A549 (cell line): ENCODE measurements around the gene JAGN1. TPM values are rescaled to one million over a fixed set of nuclear protein-coding genes. Genes with fewer than 3 reads are reported as not detected.
A peak's percentile ranks its signal among the peaks of the same experiment; 100 is the strongest.
"Not testable (repeated sequence)": the region's sequence is repeated elsewhere in the genome, so short reads cannot be mapped to it uniquely, and the experiment has no call there.

Experiments
- ATAC-seq, 2 experiments: fragments of 200-7000 bp in 1 of 2; fragments of >200 bp in 1 of 2; cut with Nextera tagmentation in 1 of 2; cut with Tn5 transposase in 1 of 2; 3 replicates each; pipeline versions ENCODE4 v1.8.0 to v1.9.1; 2018 to 2020; ENCODE audit warnings: mild to moderate bottlenecking in 1 of 2, moderate library complexity in 1 of 2
- CTCF ChIA-PET: fragments of 300-600 bp; sonication (Branson Sonifier 250); formaldehyde crosslinking; extraction: SDS; loops from one replicate; lab custom pipeline; 2021; ENCODE audit warnings: antibody characterized with exemption, inconsistent platforms; lab: Yijun Ruan, JAX
- POLR2A ChIA-PET: fragments of 350-600 bp; formaldehyde crosslinking; extraction: SDS; loops from one replicate; lab custom pipeline; 2021; ENCODE audit warnings: antibody characterized with exemption, inconsistent platforms; lab: Yijun Ruan, JAX
- DNase-seq, 2 experiments: peaks; one replicate each; pipeline versions ENCODE4 v3.0.0 to v3.0.0-alpha.2; 2011 to 2016; ENCODE audit warnings: low read depth in 1 of 2, low spot score in 1 of 2
- FAIRE-seq: peaks from 2 replicates; lab custom pipeline; 2011; peaks lifted over from hg19 to GRCh38; lab: Jason Lieb, UNC
- H3K27ac ChIP-seq, 2 experiments: fragments of >200 bp; sonication (Bioruptor Twin); formaldehyde crosslinking; 3 replicates each; pipeline ENCODE4 v1.5.1; 2016 to 2017
- H3K4me1 ChIP-seq: fragments of >200 bp; sonication (Bioruptor Twin); formaldehyde crosslinking; 3 replicates; pipeline ENCODE4 v1.6.1; 2016
- H3K4me2 ChIP-seq: fragments of >200 bp; sonication (Bioruptor Twin); formaldehyde crosslinking; 3 replicates; pipeline ENCODE4 v1.6.1; 2016
- H3K4me3 ChIP-seq: fragments of >200 bp; sonication (Bioruptor Twin); formaldehyde crosslinking; 3 replicates; pipeline ENCODE4 v1.5.1; 2016
- H3K9me3 ChIP-seq: fragments of >200 bp; sonication (Bioruptor Twin); formaldehyde crosslinking; 3 replicates; pipeline ENCODE4 v1.6.1; 2016
- CBX2 ChIP-seq: fragments of 200-600 bp; sonication (generic); IDR thresholded peaks from 2 replicates; pipeline ENCODE4 v1.6.1; 2016; ENCODE audit warnings: low read depth, mild to moderate bottlenecking, borderline replicate concordance
- CTCF ChIP-seq: fragments of >200 bp; sonication (Bioruptor Twin); formaldehyde crosslinking; IDR thresholded peaks from 3 replicates; pipeline ENCODE4 v1.5.1; 2016
- FOSB ChIP-seq: fragments of 250-450 bp; sonication (Bioruptor Pico); IDR thresholded peaks from 2 replicates; pipeline ENCODE4 v1.5.0; 2020; ENCODE audit warnings: mild to moderate bottlenecking, moderate library complexity
- HOXA7 ChIP-seq: fragments of 250-450 bp; sonication (Bioruptor Pico); IDR thresholded peaks from 2 replicates; pipeline ENCODE4 v1.5.0; 2020; ENCODE audit warnings: mild to moderate bottlenecking, moderate library complexity
- HOXB13 ChIP-seq: fragments of 250-450 bp; sonication (Bioruptor Pico); IDR thresholded peaks from 2 replicates; pipeline ENCODE4 v1.5.0; 2020; ENCODE audit warnings: low read depth, mild to moderate bottlenecking, moderate library complexity
- HOXB5 ChIP-seq: fragments of 250-450 bp; sonication (Bioruptor Pico); IDR thresholded peaks from 2 replicates; pipeline ENCODE4 v1.5.0; 2020; ENCODE audit warnings: mild to moderate bottlenecking, moderate library complexity
- JUN ChIP-seq, 2 experiments: fragments of >200 bp; sonication (Bioruptor Twin); formaldehyde crosslinking; IDR thresholded peaks; 2 replicates in 1 of 2; 3 replicates in 1 of 2; pipeline ENCODE4 v1.6.1; 2016 to 2017
- MAFK ChIP-seq: fragments of 450-650 bp; IDR thresholded peaks from 2 replicates; pipeline ENCODE4 v1.6.1; 2014; ENCODE audit not compliant: partially characterized antibody
- NFE2L2 ChIP-seq: fragments of 150-350 bp; conservative IDR thresholded peaks from 2 replicates; pipeline ENCODE4 v1.6.1; 2014; ENCODE audit warnings: low read length
- RAD21 ChIP-seq, 2 experiments: fragments of >200 bp in 1 of 2; sonication (Bioruptor Twin) in 1 of 2; formaldehyde crosslinking in 1 of 2; IDR thresholded peaks in 1 of 2; conservative IDR thresholded peaks in 1 of 2; 2 replicates in 1 of 2; 3 replicates in 1 of 2; pipeline ENCODE4 v1.6.1; 2012 to 2018; ENCODE audit warnings: inconsistent platforms in 1 of 2
- RCOR1 ChIP-seq: fragments of 150-350 bp; IDR thresholded peaks from 2 replicates; pipeline ENCODE4 v1.6.1; 2014; ENCODE audit warnings: antibody characterized with exemption, low read length, low read depth
- SMC3 ChIP-seq: fragments of >200 bp; sonication (Bioruptor Twin); formaldehyde crosslinking; IDR thresholded peaks from 3 replicates; pipeline ENCODE4 v1.6.1; 2018; ENCODE audit warnings: inconsistent platforms
- WGBS: methylation state at CpG from one replicate; pipeline ENCODE4 v1.1.6; 2017; ENCODE audit errors: missing lambda C conversion rate; 5-methylcytosine and 5-hydroxymethylcytosine counted together
- polyA plus RNA-seq, 4 experiments: library from polyadenylated mRNA; depleted of rRNA in 3 of 4; stranded (reverse); fragments of >200 nt; fragmentation: RNase III in 1 of 4; extraction: RNeasy Plus Mini Kit Qiagen cat#74134 plus additional on column Dnase treatment in 1 of 4; gene quantifications; 2 replicates in 3 of 4; 3 replicates in 1 of 4; pipeline ENCODE4 v1.2.3, GENCODE V29; 2011 to 2017

Gene JAGN1
- polyA plus RNA-seq, 2 of the 4 experiments (the other 2 are of a cell fraction), result 48.6 to 63.2 TPM

- ATAC-seq, H3K4me1 ChIP-seq, H3K4me3 ChIP-seq, FAIRE-seq, H3K9me3 ChIP-seq, H3K27ac ChIP-seq, H3K4me2 ChIP-seq: not testable (repeated sequence)
- CTCF ChIA-PET, result interaction anchor here (0.7 to 3.2 kb wide), 21 partner anchors 9 to 142 kb away, joined by 3 to 19 read pairs (median 4); partner anchors contain the start of genes CIDEC, CRELD1 and IL17RC
- POLR2A ChIA-PET, result interaction anchor here (0.6 kb wide), 1 partner anchor 317 kb away, joined by 5 read pairs; no protein-coding TSS in a partner anchor
- DNase-seq, result peak in 1 of 2 experiments; percentile 34
- WGBS, result 32% methylated on average over 4 of the region's 4 CpGs
- TF ChIP-seq RAD21 (conservative IDR thresholded peaks at IDR 0.05 in 1 of 2, IDR thresholded peaks at IDR 0.05 in 1 of 2), result peak; percentile 66 to 72
- peak; percentile 70 for TF ChIP-seq SMC3
- TF ChIP-seq CTCF, result peak; percentile 70
These were observed 41.5 kb upstream of the JAGN1 start for GRCh38 chr3:9848860-9849259.

- H3K4me3 ChIP-seq, FAIRE-seq, H3K9me3 ChIP-seq, H3K4me2 ChIP-seq, ATAC-seq, H3K27ac ChIP-seq, DNase-seq, H3K4me1 ChIP-seq, POLR2A ChIA-PET: not testable (repeated sequence)
- CTCF ChIA-PET, result interaction anchor here (1.1 to 3.2 kb wide), 2 partner anchors 11 to 95 kb away, joined by 3 to 19 read pairs; no protein-coding TSS in a partner anchor
- 65% methylated on average over 6 of the region's 6 CpGs for WGBS
These were observed 39.0 kb upstream of the JAGN1 start for GRCh38 chr3:9851383-9851782.

GRCh38 chr3:9851926-9852325 is 38.5 kb upstream of the JAGN1 start:
- H3K4me3 ChIP-seq, H3K4me1 ChIP-seq, H3K4me2 ChIP-seq, ATAC-seq, H3K9me3 ChIP-seq, FAIRE-seq, H3K27ac ChIP-seq, POLR2A ChIA-PET, DNase-seq: not testable (repeated sequence)
- CTCF ChIA-PET, result interaction anchor here (1.5 kb wide), 1 partner anchor 100 kb away, joined by 3 read pairs; no protein-coding TSS in a partner anchor
- WGBS, result 74% methylated on average over 6 of the region's 6 CpGs

- ATAC-seq (no peak), FAIRE-seq (no peak), DNase-seq (no peak)
- POLR2A ChIA-PET, result interaction anchor here (0.6 kb wide), 1 partner anchor 833 kb away, joined by 4 read pairs; no protein-coding TSS in a partner anchor
- Histone ChIP-seq H3K4me3 (no peak overlapping the region), H3K9me3 (no peaks in the 10 kb centered on the region), H3K4me2 (no peak overlapping the region), H3K4me1 (peaks cover 3% of the 10 kb centered on the region; the same call in 1 of the 3 replicates), H3K27ac (no peak overlapping the region)
- no peak for TF ChIP-seq NFE2L2
- TF ChIP-seq HOXA7 (CRISPR knock-in tag), result no peak
- no peak for TF ChIP-seq FOSB (CRISPR knock-in tag)
- no peak for TF ChIP-seq HOXB13 (CRISPR knock-in tag)
- peak; percentile 16 to 55; a peak in 3 of 5 replicates for TF ChIP-seq RAD21 (conservative IDR thresholded peaks at IDR 0.05 in 1 of 2, IDR thresholded peaks at IDR 0.05 in 1 of 2)
- no peak for TF ChIP-seq RCOR1
- TF ChIP-seq HOXB5 (CRISPR knock-in tag), result no peak
- TF ChIP-seq CBX2, result no peak
- TF ChIP-seq CTCF, result 0 out of 3 replicates have a peak, but pooled peaks have one; percentile 6
- no peak for TF ChIP-seq JUN (IDR thresholded peaks at IDR 0.05)
- TF ChIP-seq MAFK, result no peak
- 58% methylated on average over 6 of the region's 6 CpGs for WGBS
- CTCF ChIA-PET, result interaction anchor here (0.6 to 1.5 kb wide), 7 partner anchors 12 to 99 kb away, joined by 3 to 9 read pairs (median 3); no protein-coding TSS in a partner anchor
These were observed 37.9 kb upstream of the JAGN1 start for GRCh38 chr3:9852528-9852927.

DNA sequence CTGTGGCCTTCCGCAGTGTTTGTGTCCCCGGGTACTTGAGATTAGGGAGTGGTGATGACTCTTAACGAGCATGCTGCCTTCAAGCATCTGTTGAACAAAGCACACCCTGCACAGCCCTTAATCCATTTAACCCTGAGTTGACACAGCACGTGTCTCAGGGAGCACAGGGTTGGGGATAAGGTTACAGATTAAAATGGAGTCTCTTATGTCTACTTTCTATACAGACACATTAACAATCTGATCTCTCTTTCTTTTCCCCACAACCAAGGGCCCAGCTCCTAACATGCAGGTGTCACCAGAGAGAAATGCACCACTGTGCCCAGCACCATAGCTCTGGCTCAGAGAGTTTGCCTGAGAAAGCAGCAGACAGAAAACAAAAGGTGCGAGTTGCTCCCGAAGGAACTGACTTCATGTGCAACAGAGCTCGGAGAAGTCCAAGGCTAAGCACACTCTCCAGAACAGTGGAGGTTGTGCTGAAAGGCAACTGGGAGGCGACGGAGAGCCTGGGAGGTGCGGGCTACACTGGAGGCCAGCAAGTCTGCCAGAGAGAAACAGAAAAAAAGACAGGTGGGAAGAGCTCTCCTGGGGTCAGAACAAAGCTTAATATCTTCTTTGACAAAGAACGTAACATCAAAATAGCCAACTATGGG is 36.0 kb upstream of the JAGN1 start:
- POLR2A ChIA-PET, result not testable (repeated sequence)
- CTCF ChIA-PET, result interaction anchor here (1.1 to 3.2 kb wide), 3 partner anchors 30 to 92 kb away, joined by 3 to 19 read pairs (median 3); no protein-coding TSS in a partner anchor

More for the DNA sequence above, 36.0 kb upstream of the JAGN1 start:
- not testable (repeated sequence) for H3K27ac ChIP-seq, H3K4me1 ChIP-seq, ATAC-seq, H3K4me3 ChIP-seq, FAIRE-seq, H3K4me2 ChIP-seq, DNase-seq, H3K9me3 ChIP-seq
- 76% methylated on average over 11 of the region's 11 CpGs for WGBS
